ENCODE data around the gene TEX36. TPM values are rescaled to one million over a fixed set of nuclear protein-coding genes. Genes with fewer than 3 reads are reported as not detected.

Gene TEX36
- total and polyA plus RNA-seq, 2 donors (not counting 1 experiment from before 2014, with no cell fraction given): not detected

- Mint-ChIP-seq H3K4me1 (peaks cover 4% of the 10 kb centered on the region), H3K4me3 (no peak overlapping the region), H3K27me3 (no peaks in the 10 kb centered on the region), H3K27ac (no peak overlapping the region), H3K9me3 (ENCODE audit: insufficient read depth) (no peaks in the 10 kb centered on the region)
- Histone ChIP-seq H4K20me1 (ENCODE audit: control insufficient read depth, insufficient read depth, low read length, poor library complexity, severe bottlenecking) (peaks cover 4% of the 10 kb centered on the region), H2AFZ (ENCODE audit: insufficient read depth, low read depth, low read length, poor library complexity, severe bottlenecking) (no peak overlapping the region), H3K4me1 (ENCODE audit: control insufficient read depth in 2 of 2, insufficient read depth in 2 of 2, low read length in 2 of 2) (no peaks in the 10 kb centered on the region), H3K79me2 (ENCODE audit: control insufficient read depth, insufficient read depth, low read length) (peaks cover under 1% of the 10 kb centered on the region), H3K9me3 (ENCODE audit: control extremely low read depth in 1 of 3, control insufficient read depth in 2 of 3, insufficient read depth in 1 of 3, low read length in 2 of 3) (no peaks in the 10 kb centered on the region), H3K36me3 (replicated peaks in 1 of 2; ENCODE audit: control extremely low read depth in 1 of 2, control insufficient read depth in 1 of 2, extremely low read depth in 1 of 2, insufficient read depth in 2 of 2, low read length in 1 of 2) (peaks cover 37 to 87% of the 10 kb centered on the region in 2 experiments), H3K4me2 (replicated peaks; ENCODE audit: low read depth, low read length, poor library complexity, severe bottlenecking) (no peak overlapping the region), H3K9ac (ENCODE audit: low read length) (no peak overlapping the region), H3K4me3 (ENCODE audit: control extremely low read depth in 1 of 5, extremely low read depth in 1 of 5, insufficient read depth in 1 of 5, low read depth in 2 of 5, low read length in 4 of 5) (no peak overlapping the region), H3K27ac (ENCODE audit: low read length in 2 of 2) (no peak overlapping the region), H3K27me3 (replicated peaks in 1 of 4; ENCODE audit: control extremely low read depth in 1 of 4, control insufficient read depth in 3 of 4, insufficient read depth in 4 of 4, low read length in 3 of 4) (no peaks in the 10 kb centered on the region)
- intact Hi-C loops (cut with micrococcal nuclease): no loop called here
- DNase-seq (no peak), ATAC-seq (ENCODE audit: low read depth) (no peak)
- 97% methylated on average over 4 of the region's 7 CpGs for WGBS (ENCODE audit: insufficient coverage)
- ChIA-PET CTCF (no interaction called here), POLR2A (no interaction called here)
- TF ChIP-seq CTCF (IDR thresholded peaks at IDR 0.05): no peak
- no peak for TF ChIP-seq EZH2 (IDR thresholded peaks at IDR 0.05; ENCODE audit: borderline replicate concordance, insufficient read depth, low read depth, low read length, poor library complexity, severe bottlenecking)
Observed at GRCh38 chr10:125726914-125727313, 44.0 kb upstream of the TEX36 start.

GRCh38 chr10:125722811-125723210, 39.8 kb upstream of the TEX36 start:
- Mint-ChIP-seq H3K9me3 (ENCODE audit: insufficient read depth) (no peaks in the 10 kb centered on the region), H3K27me3 (no peaks in the 10 kb centered on the region), H3K27ac (no peak overlapping the region), H3K4me1 (peaks cover 30% of the 10 kb centered on the region), H3K4me3 (no peak overlapping the region)
- no CpG with 5 or more reads among the region's 1 CpG for WGBS (ENCODE audit: insufficient coverage)
- intact Hi-C loops (cut with micrococcal nuclease): no loop called here
- no peaks in the 10 kb centered on the region for H3K27me3 ChIP-seq (replicated peaks in 1 of 4; ENCODE audit: control extremely low read depth in 1 of 4, control insufficient read depth in 3 of 4, insufficient read depth in 4 of 4, low read length in 3 of 4)
- peaks cover 0 to 5% (median 0%) of the 10 kb centered on the region in 3 donors for H3K9me3 ChIP-seq (ENCODE audit: control extremely low read depth in 1 of 3, control insufficient read depth in 2 of 3, insufficient read depth in 1 of 3, low read length in 2 of 3)
- CTCF ChIA-PET: no interaction called here
- no peak for TF ChIP-seq EZH2 (IDR thresholded peaks at IDR 0.05; ENCODE audit: borderline replicate concordance, insufficient read depth, low read depth, low read length, poor library complexity, severe bottlenecking)
- no peak for TF ChIP-seq CTCF (IDR thresholded peaks at IDR 0.05)
- H3K4me2 ChIP-seq (replicated peaks; ENCODE audit: low read depth, low read length, poor library complexity, severe bottlenecking): no peak overlapping the region
- H3K9ac ChIP-seq (ENCODE audit: low read length): no peak overlapping the region
- no peak overlapping the region for H3K4me3 ChIP-seq (ENCODE audit: control extremely low read depth in 1 of 5, extremely low read depth in 1 of 5, insufficient read depth in 1 of 5, low read depth in 2 of 5, low read length in 4 of 5)
- POLR2A ChIA-PET: no interaction called here
- no peak for DNase-seq
- peaks cover 22% of the 10 kb centered on the region for H3K79me2 ChIP-seq (ENCODE audit: control insufficient read depth, insufficient read depth, low read length)
- H3K4me1 ChIP-seq (ENCODE audit: control insufficient read depth in 2 of 2, insufficient read depth in 2 of 2, low read length in 2 of 2): peaks cover 17% of the 10 kb centered on the region in 2 donors
- no peak for ATAC-seq (ENCODE audit: low read depth)
- no peak overlapping the region for H2AFZ ChIP-seq (ENCODE audit: insufficient read depth, low read depth, low read length, poor library complexity, severe bottlenecking)
- H3K27ac ChIP-seq (ENCODE audit: low read length in 2 of 2): no peak overlapping the region
- H3K36me3 ChIP-seq (replicated peaks in 1 of 2; ENCODE audit: control extremely low read depth in 1 of 2, control insufficient read depth in 1 of 2, extremely low read depth in 1 of 2, insufficient read depth in 2 of 2, low read length in 1 of 2): peaks cover 12 to 57% of the 10 kb centered on the region in 2 experiments
- H4K20me1 ChIP-seq (ENCODE audit: control insufficient read depth, insufficient read depth, low read length, poor library complexity, severe bottlenecking): peaks cover 4% of the 10 kb centered on the region
